DMS79 treated with DMSO at 0.1 percent for 48 hours (cell line): Measurements from ENCODE around the gene TNKS1BP1.
"Not testable (repeated sequence)": the region's sequence is repeated elsewhere in the genome, so short reads cannot be mapped to it uniquely, and the experiment has no call there.

ENCODE experiments used
- DNase-seq: peaks from one replicate; lab custom pipeline; 2025; lab: John Stamatoyannopoulos, UW

Gene TNKS1BP1

GRCh38 chr11:57310630-57311086 lies 14.1 kb downstream of the TNKS1BP1 start:
- peak; percentile 76 for DNase-seq

- DNase-seq = no peak
Observed at GRCh38 chr11:57310091-57310490, 14.7 kb downstream of the TNKS1BP1 start.

GRCh38 chr11:57309106-57310059 lies 15.4 kb downstream of the TNKS1BP1 start:
- no peak for DNase-seq

- no peak for DNase-seq
Observed at GRCh38 chr11:57308426-57309060, 16.2 kb downstream of the TNKS1BP1 start.

DNA sequence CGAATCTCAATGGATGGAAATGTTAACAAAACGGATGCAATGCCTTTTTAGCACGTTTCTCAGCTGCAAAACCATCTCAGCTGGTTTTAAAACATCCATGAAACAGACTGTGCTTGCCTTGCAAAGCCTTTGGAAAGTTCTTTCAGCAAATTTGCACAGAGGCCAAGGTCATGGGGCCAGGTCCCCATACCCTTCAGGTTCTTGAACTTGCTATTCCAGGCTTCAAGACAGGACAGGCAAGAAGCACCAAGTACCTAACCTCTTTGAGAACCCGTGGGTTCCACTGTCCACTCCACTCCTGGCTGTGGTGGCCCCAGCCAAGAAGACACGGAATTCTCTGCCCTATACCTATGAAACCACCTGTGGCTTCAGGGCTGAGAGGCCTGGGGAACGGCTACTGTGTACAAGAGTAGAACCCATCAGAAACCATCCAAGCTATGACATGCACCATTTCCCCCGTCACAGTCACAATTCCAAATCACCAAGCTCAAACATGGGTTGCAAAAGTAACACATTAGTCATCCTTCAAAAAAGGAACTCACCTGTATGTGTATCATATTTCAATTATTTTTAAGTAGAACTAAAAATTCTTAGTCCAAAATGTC lies 17.0 kb downstream of the TNKS1BP1 start:
- DNase-seq = no peak

DNA sequence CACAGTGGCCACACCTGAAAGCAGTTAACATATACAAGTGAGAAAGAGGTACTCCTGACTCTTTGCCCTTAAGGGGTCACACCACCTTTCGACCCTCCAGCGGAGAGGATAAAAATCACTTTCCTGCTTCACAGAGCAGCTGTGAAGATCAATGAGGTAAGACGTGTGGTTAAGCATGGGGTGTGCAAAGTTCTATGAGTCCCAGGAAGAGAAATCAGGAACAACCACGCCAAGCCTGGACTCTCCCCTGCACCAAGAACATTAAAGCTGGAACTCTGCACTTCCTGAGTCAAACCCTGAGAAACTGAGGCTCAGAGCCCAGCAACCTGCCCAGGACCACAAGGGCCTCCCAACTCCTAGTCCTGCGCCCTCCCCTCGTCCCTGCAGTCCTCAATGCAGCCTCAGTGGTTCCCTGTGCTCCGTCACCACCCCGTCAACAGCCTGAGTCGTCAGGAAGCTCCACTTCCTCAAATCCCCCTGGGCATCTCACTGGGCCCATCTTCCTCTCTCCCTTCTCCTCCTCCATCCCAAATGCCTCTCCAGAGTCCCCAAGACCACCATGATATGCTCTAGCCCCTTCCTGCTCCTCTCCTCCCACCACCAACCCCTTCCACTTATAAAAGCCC lies 17.7 kb downstream of the TNKS1BP1 start:
- no peak for DNase-seq

DNA sequence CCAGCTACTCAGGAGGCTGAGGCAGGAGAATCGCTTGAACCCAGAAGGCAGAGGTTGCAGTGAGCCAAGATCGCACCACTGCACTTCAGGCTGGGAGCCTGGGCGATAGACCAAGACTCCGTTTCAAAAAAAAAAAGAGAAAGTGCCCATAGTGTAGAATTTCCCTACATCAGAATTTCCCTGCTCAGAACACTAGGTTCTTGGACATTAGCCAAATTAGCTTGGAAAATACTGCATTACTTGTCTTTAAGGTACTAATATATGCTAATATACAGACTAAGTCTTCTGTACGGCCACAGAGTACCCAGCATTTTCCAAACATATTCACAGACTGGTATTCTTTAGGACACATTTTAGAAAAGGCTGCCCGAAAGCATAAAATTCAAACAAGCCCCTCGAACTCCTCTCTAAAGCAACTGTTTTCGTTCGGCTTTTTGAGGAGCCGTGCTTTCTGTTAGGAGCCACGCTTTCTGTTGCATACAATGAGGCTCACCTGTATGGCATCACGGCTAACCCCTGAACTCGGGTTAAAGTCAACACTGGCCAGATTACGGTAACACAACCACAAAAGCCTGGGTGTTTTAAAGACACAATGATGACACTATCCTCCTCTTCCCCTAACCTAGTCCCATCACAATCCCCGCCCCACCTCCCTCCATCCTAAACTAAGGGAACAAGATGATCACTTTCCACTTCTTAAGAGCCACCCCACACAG lies 18.4 kb downstream of the TNKS1BP1 start:
- peak; percentile 4 for DNase-seq

DNA sequence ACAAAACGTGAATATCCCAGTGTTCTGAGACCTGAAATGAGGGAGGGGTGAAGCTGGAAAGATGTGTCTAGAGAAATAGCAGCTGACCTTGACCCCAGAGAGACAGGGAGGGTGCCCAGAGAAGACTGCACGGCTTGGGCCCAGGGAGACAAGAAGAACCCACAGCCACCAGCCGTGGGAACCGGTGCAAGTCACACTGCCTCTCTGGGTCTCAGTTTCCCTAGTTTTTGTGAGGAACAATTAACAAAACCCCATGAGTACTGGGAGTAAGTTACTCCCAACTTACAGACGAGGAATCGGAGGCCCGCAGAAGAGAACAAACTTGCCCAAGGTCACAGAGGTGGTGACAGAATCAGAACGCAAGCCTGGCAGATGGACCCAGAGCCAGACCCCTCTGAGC lies 19.2 kb downstream of the TNKS1BP1 start:
- no peak for DNase-seq

- peak; percentile 83 for DNase-seq
Observed at GRCh38 chr11:57303990-57304579, 20.7 kb downstream of the TNKS1BP1 start.

- no peak for DNase-seq
Observed at GRCh38 chr11:57303280-57303989, 21.3 kb downstream of the TNKS1BP1 start.

DNA sequence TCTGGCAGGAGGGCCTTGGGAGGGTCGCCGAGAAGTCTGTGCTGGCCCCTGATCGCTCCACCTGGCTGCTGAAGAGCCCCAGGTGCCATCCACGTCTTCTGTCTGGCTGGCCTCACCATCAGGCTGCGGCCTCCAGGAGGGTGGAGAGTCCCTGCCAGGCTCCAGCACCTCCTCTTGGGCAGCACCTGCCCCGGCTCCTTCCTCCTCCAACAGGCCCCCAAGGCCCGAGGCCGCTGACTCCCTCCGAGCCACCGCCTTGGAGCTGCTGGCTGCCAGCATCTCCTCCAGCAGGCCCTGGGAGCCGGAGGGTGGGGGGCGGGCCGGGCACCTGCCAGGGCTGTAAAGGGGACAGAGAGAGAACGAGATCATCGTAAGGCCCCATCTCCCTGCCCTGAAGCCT lies 22.3 kb downstream of the TNKS1BP1 start:
- no peak for DNase-seq

GRCh38 chr11:57301711-57302423 lies 22.9 kb downstream of the TNKS1BP1 start:
- DNase-seq = no peak

DNA sequence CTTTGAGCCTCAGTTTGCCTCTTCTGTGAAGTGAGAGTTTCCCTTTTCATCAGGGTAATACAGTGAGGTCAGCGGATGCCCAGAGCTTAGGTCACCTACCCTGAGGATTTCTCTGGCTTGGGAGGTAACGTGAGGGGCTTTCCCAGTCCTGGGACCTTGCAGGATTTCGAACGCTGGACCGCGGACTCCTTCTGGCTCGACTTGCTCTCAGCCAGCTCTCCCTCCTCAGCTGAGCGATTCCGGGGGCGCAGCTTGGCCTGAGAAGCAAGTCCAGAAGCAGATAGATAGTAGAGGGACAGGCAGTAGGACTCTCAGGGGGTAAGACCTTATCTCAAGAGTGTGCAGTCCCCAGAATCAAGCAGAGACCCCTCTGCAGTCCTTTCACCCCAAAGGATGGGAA lies 24.0 kb downstream of the TNKS1BP1 start:
- DNase-seq = no peak

GRCh38 chr11:57299150-57299737 lies 25.5 kb downstream of the TNKS1BP1 start:
- no peak for DNase-seq

DNA sequence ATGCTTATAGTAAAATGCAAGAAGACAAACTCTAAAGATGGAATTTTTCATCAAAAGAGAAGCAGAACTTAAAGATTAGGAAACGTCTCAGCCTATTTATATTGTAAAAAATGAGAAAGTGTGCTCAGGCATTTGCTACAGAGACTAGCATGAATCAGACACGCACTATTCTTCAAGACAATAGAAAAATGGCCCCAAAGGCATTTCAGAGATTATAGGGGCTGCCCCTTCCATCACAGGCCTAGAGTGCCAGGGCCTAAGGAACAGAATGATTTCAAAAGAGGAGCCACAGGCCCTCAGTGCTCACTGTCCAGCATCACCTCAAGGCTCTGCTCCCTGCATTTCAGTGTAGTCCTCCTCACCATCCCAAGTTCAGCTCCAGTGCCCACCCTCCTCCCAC lies 27.5 kb downstream of the TNKS1BP1 start:
- no peak for DNase-seq

DNA sequence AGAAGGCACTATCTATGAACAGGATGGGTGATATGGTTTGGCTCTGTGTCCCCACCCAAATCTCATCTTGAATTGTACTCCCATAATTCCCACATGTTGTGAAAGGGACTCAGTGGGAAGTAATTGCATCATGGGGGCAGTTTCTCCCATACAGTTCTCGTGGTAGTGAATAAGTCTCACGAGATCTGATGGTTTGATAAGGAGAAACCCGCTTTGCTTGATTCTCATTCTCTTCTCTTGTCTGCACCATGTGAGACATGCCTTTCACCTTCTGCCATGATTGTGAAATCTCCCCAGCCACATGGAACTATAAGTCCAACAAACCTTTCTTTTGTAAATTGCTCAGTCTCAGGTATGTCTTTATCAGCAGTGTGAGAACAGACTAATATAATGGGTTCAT lies 28.5 kb downstream of the TNKS1BP1 start:
- not testable (repeated sequence) for DNase-seq

DNA sequence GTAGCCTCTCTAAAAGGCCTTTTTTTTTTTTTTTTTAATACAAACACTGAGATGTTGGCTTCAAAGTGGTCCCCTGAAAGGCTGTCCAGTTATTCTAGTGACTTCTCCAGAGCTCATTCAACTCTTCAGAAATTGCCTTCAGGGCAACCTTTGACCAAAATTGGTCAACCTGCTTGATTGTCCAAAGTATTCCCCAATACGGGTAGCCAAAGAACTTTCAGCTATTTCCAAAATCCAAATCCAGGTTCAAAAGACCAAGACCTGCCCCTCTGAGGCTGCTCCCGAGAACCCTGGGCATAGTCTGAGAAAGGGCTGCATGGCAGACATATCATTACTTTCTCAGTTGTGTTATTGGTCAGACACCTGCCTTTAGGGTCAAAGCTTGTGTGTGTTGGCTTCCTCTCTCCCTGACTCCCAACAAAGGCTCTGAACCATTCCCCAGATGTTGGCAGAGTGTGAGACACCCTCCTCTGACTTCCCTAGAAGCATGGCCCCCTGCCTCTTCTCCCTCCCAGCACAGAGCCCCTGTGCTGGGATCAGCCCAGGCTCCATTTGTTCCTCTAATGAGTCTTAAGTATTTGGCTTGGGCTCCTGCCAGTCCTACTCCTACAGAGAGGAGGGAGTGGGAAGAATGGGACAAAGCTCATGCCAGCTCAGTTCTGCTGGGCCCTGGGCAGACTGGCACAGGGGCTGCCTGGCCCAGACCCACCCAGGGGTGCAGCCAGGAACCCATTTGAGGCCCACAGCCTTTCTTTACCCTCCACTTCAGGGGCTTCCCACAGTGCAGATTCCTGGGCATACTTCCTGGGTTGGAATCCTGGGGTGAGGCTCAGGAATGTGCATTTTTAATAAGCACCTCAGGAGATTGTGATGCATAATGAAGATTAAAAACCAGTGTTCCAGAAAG lies 30.3 kb downstream of the TNKS1BP1 start:
- DNase-seq = peak; percentile 93

- DNase-seq = no peak
Observed at GRCh38 chr11:57290288-57290687, 34.5 kb downstream of the TNKS1BP1 start.
